Mammary epithelial cell (primary cell): Measurements from ENCODE around the gene LRP8.

Experiments used
- CTCF ChIP-seq, 2 donors: IDR thresholded peaks in 1 of 2; conservative IDR thresholded peaks in 1 of 2; 2 replicates each; pipeline ENCODE4 v1.5.1; 2011 to 2012; ENCODE audit warnings: inconsistent platforms in 2 of 2, low read length in 2 of 2, mild to moderate bottlenecking in 2 of 2, control low read depth in 1 of 2, low read depth in 1 of 2; ENCODE audit not compliant: insufficient read depth in 1 of 2; ENCODE audit errors: extremely low read depth in 1 of 2
- EZH2 ChIP-seq: IDR thresholded peaks from 2 replicates; pipeline ENCODE4 v1.6.1; 2012; ENCODE audit warnings: low read length, inconsistent platforms, borderline replicate concordance

DNA sequence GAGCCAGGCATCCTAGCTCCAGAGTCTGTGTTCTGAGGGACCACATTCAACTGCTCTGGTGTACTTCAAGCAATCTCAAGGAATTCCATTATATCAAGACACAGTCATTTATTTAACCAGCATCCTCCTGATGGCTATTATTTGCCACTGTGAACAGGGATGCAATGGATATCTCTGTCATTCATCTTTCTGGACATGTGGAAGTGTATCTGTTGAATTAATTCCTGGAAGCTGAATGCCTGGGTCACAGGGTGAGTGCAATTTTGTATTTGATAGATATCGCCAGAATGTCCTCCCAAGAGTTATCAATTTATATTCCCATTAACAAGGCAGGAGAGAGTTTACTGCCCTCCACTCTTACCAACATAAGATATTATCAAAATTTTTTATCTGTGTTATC is 24.7 kb upstream of the LRP8 start:
- TF ChIP-seq EZH2 (no peak), CTCF (conservative IDR thresholded peaks at IDR 0.05 in 1 of 2, IDR thresholded peaks at IDR 0.05 in 1 of 2; ENCODE audit: extremely low read depth in 1 of 2, insufficient read depth in 1 of 2, low read depth in 1 of 2, low read length in 2 of 2) (no peak)
